Adrenal gland (tissue), 5 donors: Measurements from ENCODE around the gene CETN1.

Experiments
- POLR2A ChIP-seq, 2 donors: fragments of 450-650 bp; IDR thresholded peaks; one replicate each; pipeline ENCODE4 v1.6.1; 2017; ENCODE audit warnings: antibody characterized with exemption in 2 of 2, mild to moderate bottlenecking in 2 of 2, moderate library complexity in 1 of 2
- TF ChIP-seq, protein P1 (sequence below), 6 experiments: fragments of 450-650 bp in 4 of 6; fragments of 200-600 bp in 2 of 6; sonication (generic) in 1 of 6; IDR thresholded peaks; 1 replicate in 5 of 6; 2 replicates in 1 of 6; pipeline versions ENCODE4 v1.5.1 to v1.8.0; 2016 to 2021; ENCODE audit warnings: antibody characterized with exemption in 6 of 6, mild to moderate bottlenecking in 2 of 6, moderate library complexity in 1 of 6
- donor health status: DM: no; HTN: no; CAD: no.

- TF ChIP-seq, protein P1, sequence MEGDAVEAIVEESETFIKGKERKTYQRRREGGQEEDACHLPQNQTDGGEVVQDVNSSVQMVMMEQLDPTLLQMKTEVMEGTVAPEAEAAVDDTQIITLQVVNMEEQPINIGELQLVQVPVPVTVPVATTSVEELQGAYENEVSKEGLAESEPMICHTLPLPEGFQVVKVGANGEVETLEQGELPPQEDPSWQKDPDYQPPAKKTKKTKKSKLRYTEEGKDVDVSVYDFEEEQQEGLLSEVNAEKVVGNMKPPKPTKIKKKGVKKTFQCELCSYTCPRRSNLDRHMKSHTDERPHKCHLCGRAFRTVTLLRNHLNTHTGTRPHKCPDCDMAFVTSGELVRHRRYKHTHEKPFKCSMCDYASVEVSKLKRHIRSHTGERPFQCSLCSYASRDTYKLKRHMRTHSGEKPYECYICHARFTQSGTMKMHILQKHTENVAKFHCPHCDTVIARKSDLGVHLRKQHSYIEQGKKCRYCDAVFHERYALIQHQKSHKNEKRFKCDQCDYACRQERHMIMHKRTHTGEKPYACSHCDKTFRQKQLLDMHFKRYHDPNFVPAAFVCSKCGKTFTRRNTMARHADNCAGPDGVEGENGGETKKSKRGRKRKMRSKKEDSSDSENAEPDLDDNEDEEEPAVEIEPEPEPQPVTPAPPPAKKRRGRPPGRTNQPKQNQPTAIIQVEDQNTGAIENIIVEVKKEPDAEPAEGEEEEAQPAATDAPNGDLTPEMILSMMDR (IDR thresholded peaks at IDR 0.05): no peak
- TF ChIP-seq POLR2A (IDR thresholded peaks at IDR 0.05): no peak
Measured at GRCh38 chr18:598124-598589, 18.0 kb downstream of the CETN1 start.
